SK-N-SH treated with all-trans-retinoic acid at 6 μM for 48 hours (cell line): ENCODE data around the gene DCDC2.
"Not testable (repeated sequence)": the region's sequence is repeated elsewhere in the genome, so short reads cannot be mapped to it uniquely, and the experiment has no call there.

Source experiments
- ATAC-seq: fragments of 200-7000 bp; cut with Tn5 transposase; 3 replicates; pipeline ENCODE4 v1.9.1; 2020; ENCODE audit warnings: mild to moderate bottlenecking, moderate library complexity
- BACH2 ChIP-seq: fragments of 250-450 bp; sonication (Bioruptor Pico); IDR thresholded peaks from 2 replicates; pipeline ENCODE4 v1.9.0; 2021; ENCODE audit warnings: mild to moderate bottlenecking, borderline replicate concordance
- CREB5 ChIP-seq: fragments of 250-450 bp; sonication (Bioruptor Pico); IDR thresholded peaks from 2 replicates; pipeline ENCODE4 v1.5.1; 2020; ENCODE audit warnings: low read depth, mild to moderate bottlenecking, moderate library complexity
- CSDC2 ChIP-seq: fragments of 250-450 bp; sonication (Bioruptor Pico); IDR thresholded peaks from 2 replicates; pipeline ENCODE4 v1.5.0; 2020; ENCODE audit warnings: mild to moderate bottlenecking, moderate library complexity
- CSRNP3 ChIP-seq: fragments of 250-450 bp; sonication (Bioruptor Pico); IDR thresholded peaks from 2 replicates; pipeline ENCODE4 v1.5.1; 2021; ENCODE audit warnings: mild to moderate bottlenecking, moderate library complexity
- ESRRG ChIP-seq: fragments of 250-450 bp; sonication (Bioruptor Pico); IDR thresholded peaks from 2 replicates; pipeline ENCODE4 v1.6.1; 2021; ENCODE audit warnings: mild to moderate bottlenecking
- ISL1 ChIP-seq: fragments of 250-450 bp; sonication (Bioruptor Pico); IDR thresholded peaks from 2 replicates; pipeline ENCODE4 v2.1.2; 2022; ENCODE audit warnings: mild to moderate bottlenecking, moderate library complexity
- OSR1 ChIP-seq: fragments of 250-450 bp; sonication (Bioruptor Pico); IDR thresholded peaks from 2 replicates; pipeline ENCODE4 v1.8.0; 2022; ENCODE audit warnings: moderate library complexity, mild to moderate bottlenecking, inconsistent platforms
- PATZ1 ChIP-seq: fragments of 250-450 bp; sonication (Bioruptor Pico); IDR thresholded peaks from 2 replicates; pipeline ENCODE4 v1.8.0; 2020; ENCODE audit warnings: mild to moderate bottlenecking, moderate library complexity, borderline replicate concordance
- PPARA ChIP-seq: fragments of 250-450 bp; sonication (Bioruptor Pico); IDR thresholded peaks from 2 replicates; pipeline ENCODE4 v1.5.0; 2020; ENCODE audit warnings: mild to moderate bottlenecking, borderline replicate concordance
- RARB ChIP-seq: fragments of 250-450 bp; sonication (Bioruptor Pico); IDR thresholded peaks from 2 replicates; pipeline ENCODE4 v1.8.0; 2021; ENCODE audit warnings: mild to moderate bottlenecking, moderate library complexity
- SNAI2 ChIP-seq: fragments of 250-450 bp; sonication (Bioruptor Pico); IDR thresholded peaks from 2 replicates; pipeline ENCODE4 v1.5.0; 2020; ENCODE audit warnings: mild to moderate bottlenecking, moderate library complexity
- TCF4 ChIP-seq: fragments of 250-450 bp; sonication (Bioruptor Pico); IDR thresholded peaks from 2 replicates; pipeline ENCODE4 v1.8.0; 2021; ENCODE audit warnings: mild to moderate bottlenecking, moderate library complexity, borderline replicate concordance
- TOX ChIP-seq: fragments of 250-450 bp; sonication (Bioruptor Pico); IDR thresholded peaks from 2 replicates; pipeline ENCODE4 v1.8.0; 2021; ENCODE audit warnings: mild to moderate bottlenecking, moderate library complexity, borderline replicate concordance
- TSHZ2 ChIP-seq: fragments of 250-450 bp; sonication (Bioruptor Pico); IDR thresholded peaks from 2 replicates; pipeline ENCODE4 v1.5.0; 2020; ENCODE audit warnings: mild to moderate bottlenecking, moderate library complexity
- ZC3H10 ChIP-seq: fragments of 250-450 bp; sonication (Bioruptor Pico); IDR thresholded peaks from 2 replicates; pipeline ENCODE4 v1.5.1; 2021; ENCODE audit warnings: mild to moderate bottlenecking, moderate library complexity
- ZFP3 ChIP-seq: fragments of 250-450 bp; sonication (Bioruptor Pico); IDR thresholded peaks from 2 replicates; pipeline ENCODE4 v1.5.0; 2020; ENCODE audit warnings: mild to moderate bottlenecking, moderate library complexity
- ZFP30 ChIP-seq: fragments of 450-650 bp; formaldehyde crosslinking; IDR thresholded peaks from 2 replicates; pipeline ENCODE4 v1.5.0; 2022; ENCODE audit warnings: mild to moderate bottlenecking, moderate library complexity
- ZNF565 ChIP-seq: fragments of 450-650 bp; formaldehyde crosslinking; conservative IDR thresholded peaks from 2 replicates; pipeline ENCODE4 v1.5.0; 2020; ENCODE audit warnings: low read depth, mild to moderate bottlenecking, moderate library complexity
- ZNF70 ChIP-seq: fragments of 450-650 bp; formaldehyde crosslinking; IDR thresholded peaks from 2 replicates; pipeline ENCODE4 v1.5.0; 2020; ENCODE audit warnings: mild to moderate bottlenecking, moderate library complexity
- ZNF8 ChIP-seq: fragments of 450-650 bp; formaldehyde crosslinking; IDR thresholded peaks from 2 replicates; pipeline ENCODE4 v1.5.0; 2020; ENCODE audit warnings: mild to moderate bottlenecking, moderate library complexity

Gene DCDC2

GRCh38 chr6:24376871-24377270 is 19.0 kb upstream of the DCDC2 start:
- no peak for ATAC-seq
- TF ChIP-seq CSDC2 (no peak), BACH2 (no peak), ESRRG (no peak), RARB (CRISPR knock-in tag) (no peak), ZNF565 (CRISPR knock-in tag) (no peak), TOX (no peak)

- no peak for ATAC-seq
- TF ChIP-seq CSRNP3 (no peak), OSR1 (CRISPR knock-in tag) (no peak)
Measured at GRCh38 chr6:24374612-24375011, 16.8 kb upstream of the DCDC2 start.

- ATAC-seq, result not testable (repeated sequence)
Measured at GRCh38 chr6:24365103-24365633, 7.3 kb upstream of the DCDC2 start.

- ATAC-seq, result not testable (repeated sequence)
Measured at GRCh38 chr6:24362363-24362762, 4.5 kb upstream of the DCDC2 start.

GRCh38 chr6:24359640-24360454 is 2.0 kb upstream of the DCDC2 start:
- peak; percentile 97 for ATAC-seq
- TF ChIP-seq ZNF70 (CRISPR knock-in tag), result no peak
- TF ChIP-seq ZNF565 (CRISPR knock-in tag), result no peak
- no peak for TF ChIP-seq OSR1 (CRISPR knock-in tag)
- TF ChIP-seq ZFP3 (CRISPR knock-in tag), result peak; percentile 43; the same call in 1 of the 2 replicates
- TF ChIP-seq TCF4 (CRISPR knock-in tag), result no peak
- 0 out of 2 replicates have a peak, but pooled peaks have one; percentile 37 for TF ChIP-seq TSHZ2 (CRISPR knock-in tag)
- no peak for TF ChIP-seq CSDC2

- TF ChIP-seq PATZ1 (no peak), TOX (no peak), ZC3H10 (no peak), ESRRG (no peak), RARB (CRISPR knock-in tag) (no peak), CSRNP3 (no peak), ZNF70 (CRISPR knock-in tag) (no peak), PPARA (no peak), CREB5 (no peak), SNAI2 (no peak), ISL1 (no peak), ZNF8 (CRISPR knock-in tag) (no peak), TCF4 (CRISPR knock-in tag) (no peak), ZFP30 (CRISPR knock-in tag) (no peak), ZNF565 (CRISPR knock-in tag) (no peak), BACH2 (no peak), CSDC2 (no peak)
- no peak for ATAC-seq
Measured at GRCh38 chr6:24358219-24358821, 461 bp upstream of the DCDC2 start.
